Ovary (tissue), 9 donors: Measurements from ENCODE around the gene TNFRSF18. TPM values are rescaled to one million over a fixed set of nuclear protein-coding genes. Genes with fewer than 3 reads are reported as not detected.
A peak's percentile ranks its signal among the peaks of the same experiment; 100 is the strongest.

Experiments used
- DNase-seq, 5 donors: peaks; one replicate each; pipeline ENCODE4 v3.0.0-alpha.2; 2019 to 2020
- H3K27ac ChIP-seq, 2 donors: fragments of 200-600 bp; one replicate each; pipeline versions ENCODE4 v1.5.1 to v1.8.0; 2019 to 2022
- H3K27me3 ChIP-seq: fragments of 200-600 bp; one replicate; pipeline ENCODE4 v1.8.0; 2022
- H3K36me3 ChIP-seq: fragments of 200-600 bp; sonication (generic); one replicate; pipeline ENCODE4 v1.5.1; 2019
- H3K4me1 ChIP-seq: one replicate; pipeline ENCODE4 v1.8.1; 2013; ENCODE audit warnings: mild to moderate bottlenecking, moderate library complexity; ENCODE audit not compliant: insufficient read depth
- H3K4me3 ChIP-seq: fragments of 200-600 bp; sonication (generic); one replicate; pipeline ENCODE4 v1.5.1; 2017
- H3K9me3 ChIP-seq, 2 donors: fragments of 200-600 bp in 1 of 2; sonication (generic) in 1 of 2; one replicate each; pipeline versions ENCODE4 v1.5.1 to v1.8.1; 2013 to 2019; ENCODE audit warnings: mild to moderate bottlenecking in 1 of 2, moderate library complexity in 1 of 2
- EP300 ChIP-seq: sonication (generic); formaldehyde crosslinking; IDR thresholded peaks from one replicate; pipeline ENCODE4 v1.6.1; 2017; ENCODE audit warnings: antibody characterized with exemption
- POLR2A ChIP-seq: fragments of 450-650 bp; IDR thresholded peaks from one replicate; pipeline ENCODE4 v1.6.1; 2017; ENCODE audit warnings: antibody characterized with exemption, mild to moderate bottlenecking, moderate library complexity
- WGBS, 3 donors: extraction: QIAGEN DNeasy Blood & Tissue Kit in 1 of 3; methylation state at CpG; one replicate each; pipeline versions ENCODE4 v1.1.5 to v1.1.7; 2013 to 2017; 5-methylcytosine and 5-hydroxymethylcytosine counted together
- intact Hi-C, 4 donors: fragments of 100-400 bp; cut with DNase I; formaldehyde crosslinking; loops; one replicate each; pipeline versions ENCODE4 v1.11.0 to v1.15.1; 2022 to 2023
- polyA plus RNA-seq, 2 donors: library from polyadenylated mRNA; stranded (reverse); fragments of 200-250 nt in 1 of 2; fragments of 350-450 nt in 1 of 2; fragmentation: Illumina TruSeq in 1 of 2; extraction: RNeasy Lipid Tissue Mini Kit (QIAGEN cat#74804) in 1 of 2; gene quantifications; one replicate each; pipeline ENCODE4 v1.2.3, GENCODE V29; 2013 to 2014
- total RNA-seq, 7 donors: library from RNA; depleted of rRNA in 2 of 7; stranded (reverse); fragments of >200 nt in 2 of 7; fragmentation: NEBNext Ultra II Directional in 3 of 7; extraction: Animal tissue kit (Norgen Biotek cat#: 25700) in 3 of 7; gene quantifications; one replicate each; pipeline versions ENCODE4 v1.1.0 to v1.2.4, GENCODE V29; 2016 to 2023
- TF ChIP-seq, protein P1 (sequence below), 3 donors: fragments of 450-650 bp in 2 of 3; fragments of 200-600 bp in 1 of 3; IDR thresholded peaks; one replicate each; pipeline versions ENCODE4 v1.5.1 to v1.8.0; 2016 to 2022; ENCODE audit warnings: antibody characterized with exemption in 3 of 3, mild to moderate bottlenecking in 1 of 3
- donor health status: DM: no; HTN: no; CAD: no; lungs with moderate emphysema.
- donor health status: DM: no; HTN: no; CAD: no.
- donor health status: Bipolar disorder and iron deficiency.
- donor health status: DM: yes; HTN: yes; CAD: no.
- donor health status: DM: no; HTN: no; CAD: no.
- donor health status: DM: yes; HTN: yes; CAD: no.

The TNFRSF18 gene
- total and polyA plus RNA-seq, 9 donors = 0.10 to 1.4 (median 0.32) TPM; not detected in 5

DNA sequence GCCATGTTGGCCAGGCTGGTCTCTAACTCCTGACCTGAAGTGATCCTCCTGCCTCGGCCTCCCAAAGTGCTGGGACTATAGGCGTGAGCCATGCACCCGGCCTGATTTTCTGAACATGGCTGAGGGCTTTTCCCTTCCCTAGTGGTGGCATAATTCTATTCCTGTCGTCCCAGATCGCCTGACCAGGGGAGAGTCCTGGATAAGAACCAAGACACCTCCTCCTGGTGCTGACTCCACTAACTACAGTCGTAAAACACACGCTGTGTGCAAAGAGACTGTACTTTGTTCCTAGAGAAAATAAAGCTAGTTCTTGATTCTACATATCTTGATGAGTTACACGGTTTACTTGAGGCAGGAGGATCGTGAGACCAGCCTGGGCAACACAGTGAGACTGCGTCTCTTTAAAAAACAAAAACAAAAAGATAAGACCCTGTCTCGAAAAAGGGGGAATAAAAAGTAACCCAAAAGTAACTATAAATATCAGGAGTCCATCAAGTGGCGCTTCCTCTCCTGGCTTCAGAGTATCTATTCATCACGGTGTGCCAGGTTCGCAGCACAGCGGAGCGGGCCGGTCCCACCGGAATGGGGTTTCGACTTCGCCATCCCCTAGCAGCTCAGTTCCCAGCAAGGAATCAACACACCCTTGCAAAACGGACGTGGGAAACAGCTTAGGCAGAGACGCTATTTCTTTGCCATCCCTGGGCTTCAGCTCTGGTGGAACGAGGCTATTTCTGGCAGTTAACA lies 24.4 kb upstream of the TNFRSF18 start:
- H3K4me3 ChIP-seq = peak overlapping the region; percentile 98
- intact Hi-C loops = loop anchor here in 1 of 4 donors (10.0 kb wide), 1 partner anchor 206 kb away; the partner anchor contains the start of gene AGRN
- TF ChIP-seq, protein P1, sequence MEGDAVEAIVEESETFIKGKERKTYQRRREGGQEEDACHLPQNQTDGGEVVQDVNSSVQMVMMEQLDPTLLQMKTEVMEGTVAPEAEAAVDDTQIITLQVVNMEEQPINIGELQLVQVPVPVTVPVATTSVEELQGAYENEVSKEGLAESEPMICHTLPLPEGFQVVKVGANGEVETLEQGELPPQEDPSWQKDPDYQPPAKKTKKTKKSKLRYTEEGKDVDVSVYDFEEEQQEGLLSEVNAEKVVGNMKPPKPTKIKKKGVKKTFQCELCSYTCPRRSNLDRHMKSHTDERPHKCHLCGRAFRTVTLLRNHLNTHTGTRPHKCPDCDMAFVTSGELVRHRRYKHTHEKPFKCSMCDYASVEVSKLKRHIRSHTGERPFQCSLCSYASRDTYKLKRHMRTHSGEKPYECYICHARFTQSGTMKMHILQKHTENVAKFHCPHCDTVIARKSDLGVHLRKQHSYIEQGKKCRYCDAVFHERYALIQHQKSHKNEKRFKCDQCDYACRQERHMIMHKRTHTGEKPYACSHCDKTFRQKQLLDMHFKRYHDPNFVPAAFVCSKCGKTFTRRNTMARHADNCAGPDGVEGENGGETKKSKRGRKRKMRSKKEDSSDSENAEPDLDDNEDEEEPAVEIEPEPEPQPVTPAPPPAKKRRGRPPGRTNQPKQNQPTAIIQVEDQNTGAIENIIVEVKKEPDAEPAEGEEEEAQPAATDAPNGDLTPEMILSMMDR (IDR thresholded peaks at IDR 0.05) = no peak
- no peak for TF ChIP-seq EP300
- TF ChIP-seq POLR2A = no peak
- no peaks in the 10 kb centered on the region for H3K9me3 ChIP-seq
- peak overlapping the region in 1 of 2 donors; percentile 84 for H3K27ac ChIP-seq
- H3K27me3 ChIP-seq = no peaks in the 10 kb centered on the region
- no peaks in the 10 kb centered on the region for H3K36me3 ChIP-seq
- WGBS, 3 donors = 8 to 12% (median 10%) methylated on average over 24 of the region's 24 CpGs
- peaks cover 19% of the 10 kb centered on the region for H3K4me1 ChIP-seq
- DNase-seq = no peak

DNA sequence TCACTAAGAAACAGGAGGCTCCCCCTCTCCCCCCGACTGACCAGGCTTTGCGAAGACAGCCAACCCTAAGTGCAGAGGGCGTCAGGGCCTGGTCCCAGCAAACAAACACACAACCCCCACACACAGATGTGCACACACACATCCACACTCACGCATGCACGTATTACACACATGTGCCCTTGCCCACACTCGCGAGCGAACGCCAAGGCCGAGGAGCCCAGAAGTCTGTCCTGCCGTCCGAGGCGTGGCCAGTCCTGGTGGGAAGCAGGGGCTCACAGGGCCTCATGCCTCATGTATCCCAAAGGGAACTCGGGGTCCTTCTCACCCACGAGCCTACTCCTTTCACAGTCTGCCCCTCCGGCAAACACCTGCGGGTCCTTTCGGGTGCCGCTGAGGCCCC lies 23.4 kb upstream of the TNFRSF18 start:
- Histone ChIP-seq H3K27ac (no peak overlapping the region), H3K9me3 (no peaks in the 10 kb centered on the region), H3K36me3 (no peaks in the 10 kb centered on the region), H3K27me3 (no peaks in the 10 kb centered on the region), H3K4me3 (no peak overlapping the region), H3K4me1 (peaks cover 19% of the 10 kb centered on the region)
- WGBS, 3 donors = 76 to 84% (median 79%) methylated on average over 19 of the region's 19 CpGs
- no peak for DNase-seq
- intact Hi-C loops = loop anchor here in 1 of 4 donors (10.0 kb wide), 1 partner anchor 205 kb away; the partner anchor contains the start of gene AGRN
- TF ChIP-seq, protein P1 (IDR thresholded peaks at IDR 0.05) = no peak
- TF ChIP-seq EP300 (no peak), POLR2A (no peak)

DNA sequence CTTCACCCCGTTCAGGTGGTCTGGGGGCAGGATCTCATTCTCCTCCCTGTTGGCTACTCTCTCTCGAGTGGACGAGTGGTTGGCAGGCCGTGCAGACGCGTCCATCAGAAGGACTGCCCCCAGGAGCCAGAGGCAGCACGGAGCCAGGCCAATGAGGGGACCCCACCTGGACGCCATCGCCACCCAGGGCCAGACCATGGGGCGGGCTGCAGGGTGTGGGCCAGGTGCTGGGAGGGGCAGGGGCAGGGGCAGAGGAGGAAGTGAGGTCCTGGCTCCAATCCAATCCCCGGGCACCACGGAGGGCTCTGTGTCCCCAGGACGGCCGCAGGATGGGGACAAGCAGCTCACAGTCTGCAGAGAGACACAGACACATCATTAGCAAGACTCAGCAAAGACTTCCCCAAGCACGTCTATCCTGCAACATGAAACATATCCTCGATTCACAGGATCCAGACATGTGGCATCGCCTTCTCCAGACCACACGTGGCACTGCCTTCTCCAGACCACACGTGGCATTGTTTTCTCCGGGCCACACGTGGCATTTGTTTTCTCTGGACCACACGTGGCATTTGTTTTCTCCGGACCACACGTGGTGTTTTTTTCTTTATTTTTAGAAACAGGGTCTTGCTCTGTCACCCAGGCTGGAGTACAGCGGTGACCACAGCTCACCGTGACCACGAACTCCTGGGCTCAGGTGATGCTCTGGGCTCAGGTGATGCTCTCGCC lies 22.4 kb upstream of the TNFRSF18 start:
- Histone ChIP-seq H3K27ac (no peak overlapping the region), H3K36me3 (no peaks in the 10 kb centered on the region), H3K9me3 (no peaks in the 10 kb centered on the region), H3K27me3 (no peaks in the 10 kb centered on the region), H3K4me3 (no peak overlapping the region), H3K4me1 (peaks cover 19% of the 10 kb centered on the region)
- TF ChIP-seq, protein P1 (IDR thresholded peaks at IDR 0.05) = no peak
- TF ChIP-seq EP300 (no peak), POLR2A (no peak)
- intact Hi-C loops = no loop called here
- no peak for DNase-seq
- WGBS, 3 donors = 79 to 84% (median 83%) methylated on average over 25 to 28 of the region's 28 CpGs

DNA sequence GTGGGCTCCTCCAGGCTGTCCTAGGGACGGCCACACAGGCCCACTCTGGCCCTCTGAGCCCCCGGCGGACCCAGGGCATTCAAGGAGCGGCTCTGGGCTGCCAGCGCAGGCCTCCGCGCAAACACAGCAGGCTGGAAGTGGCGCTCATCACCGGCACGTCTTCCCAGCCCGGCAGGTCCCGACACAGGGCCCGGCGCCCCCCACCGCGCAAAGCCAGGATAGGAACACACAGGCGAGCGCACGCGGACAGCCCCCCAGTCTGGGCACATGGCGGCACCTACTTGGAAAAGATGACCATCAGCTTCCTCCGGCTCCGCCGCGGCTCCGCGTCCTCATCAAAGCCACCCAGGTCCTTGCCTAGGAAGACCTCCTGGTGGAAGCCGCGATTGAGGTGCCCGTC lies 21.8 kb upstream of the TNFRSF18 start:
- Histone ChIP-seq H3K4me1 (peaks cover 17% of the 10 kb centered on the region), H3K9me3 (no peaks in the 10 kb centered on the region), H3K4me3 (no peak overlapping the region), H3K36me3 (no peaks in the 10 kb centered on the region), H3K27ac (no peak overlapping the region), H3K27me3 (no peaks in the 10 kb centered on the region)
- DNase-seq = no peak
- TF ChIP-seq EP300 = no peak
- TF ChIP-seq, protein P1 (IDR thresholded peaks at IDR 0.05) = no peak
- TF ChIP-seq POLR2A = no peak
- intact Hi-C loops = no loop called here
- 91 to 95% (median 92%) methylated on average over 26 to 30 of the region's 30 CpGs for WGBS, 3 donors
